ENCODE measurements around the gene THRSP. TPM values are rescaled to one million over a fixed set of nuclear protein-coding genes. Genes with fewer than 3 reads are reported as not detected.

Gene THRSP
- total RNA-seq, 2 donors from 2014 or later = 1.9 TPM; not detected in 1

- Histone ChIP-seq H3K4me3 (peak within 1 kb of the TSS; percentile 85 to 94), H3K4me1 (peaks cover 0 to 40% of the 10 kb centered on the region in 2 donors), H3K27me3 (no peaks in the 10 kb centered on the region), H3K36me3 (no peaks in the 10 kb centered on the region), H3K9me3 (no peaks in the 10 kb centered on the region), H3K27ac (peak within 1 kb of the TSS; percentile 87 to 92)
- DNase-seq (ENCODE audit: low spot score) = peak; percentile 80
- TF ChIP-seq CTCF (IDR thresholded peaks at IDR 0.05) = peak in 1 of 2 donors; percentile 18
Measured at GRCh38 chr11:78079232-78080083, 15.8 kb downstream of the THRSP start, which contains the start of gene NDUFC2. Gene NDUFC2, minus strand, starts transcription at chr11:78079862. Its CDS starts 118 bp downstream, at chr11:78079744.

DNA sequence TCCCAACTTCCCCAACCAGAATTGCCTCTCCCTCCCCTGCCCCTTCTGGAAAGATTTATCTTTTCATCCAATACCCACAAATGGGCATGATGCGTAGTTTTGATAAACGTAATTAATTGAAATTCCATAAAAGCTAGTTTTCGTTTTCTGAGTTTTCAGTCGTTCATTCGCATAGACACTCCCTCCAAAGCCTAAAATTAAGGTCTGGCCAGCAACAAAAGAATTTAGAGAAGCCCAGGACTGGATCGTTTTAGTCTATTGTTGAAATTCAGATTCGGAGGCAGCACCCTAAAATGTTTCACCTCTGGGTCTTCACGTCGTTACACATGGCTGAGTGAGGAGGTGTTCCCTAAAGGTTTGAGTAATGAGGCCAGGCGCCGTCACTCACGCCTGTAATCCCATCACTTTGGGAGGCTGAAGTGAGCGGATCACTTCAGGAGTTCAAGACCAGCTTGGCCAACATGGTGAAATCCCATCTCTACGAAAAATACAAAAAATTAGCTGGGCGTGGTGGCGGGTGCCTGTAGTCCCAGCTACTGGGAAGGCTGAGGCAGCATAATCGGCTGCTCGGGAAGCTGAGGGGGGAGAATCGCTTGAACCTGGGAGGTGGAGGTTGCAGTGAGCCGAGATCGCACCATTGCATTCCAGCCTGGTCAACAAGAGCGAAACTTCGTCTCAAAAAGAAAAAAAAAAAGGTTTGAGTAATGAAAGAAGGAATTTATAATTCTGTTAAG is 16.6 kb downstream of the THRSP start:
- H3K4me3 ChIP-seq = peak overlapping the region; percentile 85 to 94
- peak overlapping the region; percentile 87 to 92 for H3K27ac ChIP-seq
- no peak for TF ChIP-seq CTCF (IDR thresholded peaks at IDR 0.05)
- no peaks in the 10 kb centered on the region for H3K27me3 ChIP-seq
- H3K9me3 ChIP-seq = no peaks in the 10 kb centered on the region
- DNase-seq (ENCODE audit: low spot score) = no peak
- no peaks in the 10 kb centered on the region for H3K36me3 ChIP-seq
- peaks cover 0 to 36% of the 10 kb centered on the region in 2 donors for H3K4me1 ChIP-seq

DNA sequence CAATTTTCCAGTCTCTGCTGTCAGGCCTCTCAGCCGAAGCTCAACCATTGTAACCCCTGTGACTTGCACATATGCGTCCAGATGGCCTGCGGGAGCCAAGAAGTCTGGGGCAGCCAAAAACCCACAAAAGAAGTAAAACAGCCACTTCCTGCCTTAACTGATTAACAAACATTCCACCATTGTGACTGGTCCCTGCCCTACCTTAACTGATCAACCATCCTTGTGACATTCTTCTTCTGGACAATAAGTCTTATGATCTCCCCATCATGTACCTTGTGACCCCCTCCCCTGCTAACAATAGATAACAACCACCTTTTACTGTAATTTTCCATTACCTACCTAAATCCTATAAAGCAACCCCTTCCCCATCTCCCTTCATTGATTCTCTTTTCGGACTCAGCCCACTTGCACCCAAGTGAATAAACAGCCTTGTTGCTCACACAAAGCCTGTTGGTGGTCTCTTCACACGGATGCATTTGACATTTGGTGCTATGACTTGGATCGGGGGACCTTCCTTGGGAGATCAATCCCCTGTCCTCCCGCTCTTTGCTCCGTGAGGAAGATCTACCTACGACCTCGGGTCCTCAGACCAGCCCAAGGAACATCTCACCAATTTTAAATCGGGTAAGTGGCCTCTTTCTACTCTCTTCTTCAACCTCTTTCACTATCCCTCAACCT is 17.3 kb downstream of the THRSP start:
- H3K4me3 ChIP-seq = no peak overlapping the region
- H3K36me3 ChIP-seq = no peaks in the 10 kb centered on the region
- H3K4me1 ChIP-seq = peaks cover 0 to 31% of the 10 kb centered on the region in 2 donors
- DNase-seq (ENCODE audit: low spot score) = no peak
- H3K27ac ChIP-seq = no peak overlapping the region
- TF ChIP-seq CTCF (IDR thresholded peaks at IDR 0.05) = no peak
- H3K9me3 ChIP-seq = no peaks in the 10 kb centered on the region
- no peaks in the 10 kb centered on the region for H3K27me3 ChIP-seq

GRCh38 chr11:78081583-78081982 is 17.9 kb downstream of the THRSP start:
- Histone ChIP-seq H3K27ac (no peak overlapping the region), H3K27me3 (no peaks in the 10 kb centered on the region), H3K9me3 (no peaks in the 10 kb centered on the region), H3K4me3 (no peak overlapping the region), H3K36me3 (no peaks in the 10 kb centered on the region), H3K4me1 (peaks cover 0 to 24% of the 10 kb centered on the region in 2 donors)
- DNase-seq (ENCODE audit: low spot score) = no peak
- no peak for TF ChIP-seq CTCF (IDR thresholded peaks at IDR 0.05)

DNA sequence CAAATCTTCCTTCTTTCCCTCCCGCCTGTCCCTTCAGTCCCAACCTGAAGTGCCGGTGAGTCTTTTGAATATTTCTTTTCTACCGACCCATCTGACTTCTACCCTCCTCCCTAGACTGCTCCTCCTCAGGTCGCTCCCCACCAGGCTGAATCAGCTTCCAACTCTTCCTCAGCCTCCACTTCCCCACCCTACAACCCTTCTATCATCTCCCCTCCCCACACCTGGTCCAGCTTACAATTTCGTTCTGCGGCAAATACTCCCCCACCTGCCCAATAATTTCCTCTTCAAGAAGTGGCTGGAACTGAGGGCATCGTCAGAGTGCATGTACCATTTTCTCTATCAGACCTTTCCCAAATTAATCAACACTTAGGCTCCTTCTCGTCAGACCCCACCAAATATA is 18.5 kb downstream of the THRSP start:
- H3K27ac ChIP-seq = no peak overlapping the region
- no peaks in the 10 kb centered on the region for H3K27me3 ChIP-seq
- no peak overlapping the region for H3K4me3 ChIP-seq
- no peaks in the 10 kb centered on the region for H3K9me3 ChIP-seq
- no peaks in the 10 kb centered on the region for H3K36me3 ChIP-seq
- DNase-seq (ENCODE audit: low spot score) = no peak
- TF ChIP-seq CTCF (IDR thresholded peaks at IDR 0.05) = no peak
- peaks cover 0 to 19% of the 10 kb centered on the region in 2 donors for H3K4me1 ChIP-seq

All from right atrium auricular region (tissue), 2 donors.